ENCODE results near the gene MX2. TPM values are rescaled to one million over a fixed set of nuclear protein-coding genes. Genes with fewer than 3 reads are reported as not detected.

MX2 gene
- total RNA-seq, 2 experiments from 2014 or later: 3.5 to 10.4 TPM

DNA sequence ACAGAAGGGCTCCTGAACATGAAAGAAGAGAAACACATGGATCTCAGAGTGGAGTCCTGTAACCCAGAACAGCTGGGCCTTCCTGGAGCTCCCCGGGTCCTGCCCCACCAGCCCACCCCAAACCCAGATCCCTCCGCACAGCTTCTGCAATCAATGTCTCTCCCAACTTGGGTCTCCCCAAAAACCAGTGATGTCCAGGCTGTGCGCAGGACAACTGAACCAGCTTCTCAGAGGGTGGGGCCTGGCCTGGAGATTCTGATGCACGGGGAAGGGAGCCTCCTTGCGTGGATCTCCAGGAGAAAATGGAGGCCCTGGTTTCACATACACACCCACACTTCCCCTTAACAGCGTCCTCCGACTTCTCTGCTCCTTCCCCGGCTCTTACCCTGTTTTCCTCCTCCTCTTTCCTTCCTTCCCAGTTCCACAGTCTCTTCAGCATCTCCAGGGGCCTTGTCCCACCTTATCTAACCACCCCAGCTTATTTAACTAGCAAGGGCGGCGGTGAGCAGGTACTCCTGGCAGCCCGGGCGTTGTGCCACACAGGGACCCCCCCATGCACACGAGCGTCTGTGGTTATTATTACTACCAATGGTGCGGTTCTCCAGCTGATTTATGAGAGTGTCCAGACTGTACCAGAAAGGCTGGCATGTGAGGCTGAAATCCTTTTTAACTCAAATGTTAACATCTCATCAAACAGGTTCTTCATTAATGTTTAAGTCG lies 11.2 kb upstream of the MX2 start:
- intact Hi-C loops (cut with micrococcal nuclease; ENCODE audit: unreplicated experiment): no loop called here
- no TSS peak for BruUV-seq (replicated peaks)
- no peaks in the 10 kb centered on the region for H3K79me2 ChIP-seq (ENCODE audit: insufficient read depth, low read depth, low read length)
- H3K4me2 ChIP-seq (ENCODE audit: low read length): no peak overlapping the region
- no peak overlapping the region for H3K4me3 ChIP-seq (ENCODE audit: low read depth, low read length, poor library complexity, severe bottlenecking)
- no peak for DNase-seq (ENCODE audit: low spot score)
- no peaks in the 10 kb centered on the region for H4K20me1 ChIP-seq (ENCODE audit: insufficient read depth, low read length)
- TF ChIP-seq EZH2phosphoT487 (IDR thresholded peaks at IDR 0.05; ENCODE audit: borderline replicate concordance, low read depth, low read length) (no peak), CTCF (conservative IDR thresholded peaks at IDR 0.05; ENCODE audit: low read length) (no peak)
- H2AFZ ChIP-seq (ENCODE audit: low read length): no peak overlapping the region
- POLR2A ChIA-PET: no interaction called here
- H3K9me3 ChIP-seq (ENCODE audit: low read length): no peaks in the 10 kb centered on the region
- H3K36me3 ChIP-seq (ENCODE audit: insufficient read depth, low read length): no peaks in the 10 kb centered on the region
- peaks cover 5% of the 10 kb centered on the region; the same call in 1 of the 2 replicates for H3K9me2 ChIP-seq (ENCODE audit: insufficient read depth, low read length)
- H3K4me1 ChIP-seq (ENCODE audit: insufficient read depth, low read length, poor library complexity, severe bottlenecking): no peaks in the 10 kb centered on the region
- no peak overlapping the region for H3K27ac ChIP-seq (ENCODE audit: low read depth, low read length, poor library complexity, severe bottlenecking)
- CTCF ChIA-PET (ENCODE audit: unreplicated experiment): no interaction called here

GRCh38 chr21:41357546-41357945 lies 4.3 kb upstream of the MX2 start:
- H3K4me3 ChIP-seq (ENCODE audit: low read depth, low read length, poor library complexity, severe bottlenecking): no peak overlapping the region
- POLR2A ChIA-PET: no interaction called here
- DNase-seq (ENCODE audit: low spot score): no peak
- no peaks in the 10 kb centered on the region for H3K36me3 ChIP-seq (ENCODE audit: insufficient read depth, low read length)
- no peaks in the 10 kb centered on the region for H4K20me1 ChIP-seq (ENCODE audit: insufficient read depth, low read length)
- no TSS peak for BruUV-seq (replicated peaks)
- H2AFZ ChIP-seq (ENCODE audit: low read length): no peak overlapping the region
- H3K4me2 ChIP-seq (ENCODE audit: low read length): no peak overlapping the region
- TF ChIP-seq EZH2phosphoT487 (IDR thresholded peaks at IDR 0.05; ENCODE audit: borderline replicate concordance, low read depth, low read length): no peak
- TF ChIP-seq CTCF (conservative IDR thresholded peaks at IDR 0.05; ENCODE audit: low read length): no peak
- CTCF ChIA-PET (ENCODE audit: unreplicated experiment): no interaction called here
- H3K9me2 ChIP-seq (ENCODE audit: insufficient read depth, low read length): peaks cover 5% of the 10 kb centered on the region; the same call in 1 of the 2 replicates
- intact Hi-C loops (cut with micrococcal nuclease; ENCODE audit: unreplicated experiment): no loop called here
- no peak overlapping the region for H3K27ac ChIP-seq (ENCODE audit: low read depth, low read length, poor library complexity, severe bottlenecking)
- peaks cover 12% of the 10 kb centered on the region for H3K4me1 ChIP-seq (ENCODE audit: insufficient read depth, low read length, poor library complexity, severe bottlenecking)
- no peaks in the 10 kb centered on the region for H3K9me3 ChIP-seq (ENCODE audit: low read length)
- no peaks in the 10 kb centered on the region for H3K79me2 ChIP-seq (ENCODE audit: insufficient read depth, low read depth, low read length)
